Ishikawa (cell line): Measurements from ENCODE around the gene SERINC3.

ENCODE experiments used
- CEBPB ChIP-seq: IDR thresholded peaks from 2 replicates; pipeline ENCODE4 v1.6.1; 2012
- CREB1 ChIP-seq: IDR thresholded peaks from 2 replicates; pipeline ENCODE4 v1.6.1; 2012; ENCODE audit warnings: low read depth
- EGR1 ChIP-seq: IDR thresholded peaks from 2 replicates; pipeline ENCODE4 v1.6.1; 2012
- EP300 ChIP-seq: IDR thresholded peaks from 2 replicates; pipeline ENCODE4 v1.6.1; 2012; ENCODE audit warnings: borderline replicate concordance
- FOXM1 ChIP-seq: IDR thresholded peaks from 2 replicates; pipeline ENCODE4 v1.6.1; 2012; ENCODE audit warnings: low read depth, borderline replicate concordance
- MAX ChIP-seq: IDR thresholded peaks from 2 replicates; pipeline ENCODE4 v1.6.1; 2012
- NFIC ChIP-seq: IDR thresholded peaks from 2 replicates; pipeline ENCODE4 v1.6.1; 2012
- RAD21 ChIP-seq: IDR thresholded peaks from 2 replicates; pipeline ENCODE4 v1.6.1; 2012; ENCODE audit warnings: low read depth
- REST ChIP-seq: IDR thresholded peaks from 2 replicates; pipeline ENCODE4 v1.6.1; 2012; ENCODE audit warnings: low read depth, mild to moderate bottlenecking
- TAF1 ChIP-seq: IDR thresholded peaks from 2 replicates; pipeline ENCODE4 v1.6.1; 2012; ENCODE audit warnings: low read depth, mild to moderate bottlenecking
- TCF12 ChIP-seq: IDR thresholded peaks from 2 replicates; pipeline ENCODE4 v1.6.1; 2012; ENCODE audit warnings: low read depth
- TEAD4 ChIP-seq: IDR thresholded peaks from 2 replicates; pipeline ENCODE4 v1.6.1; 2012
- USF1 ChIP-seq: IDR thresholded peaks from 2 replicates; pipeline ENCODE4 v1.6.1; 2012
- YY1 ChIP-seq: IDR thresholded peaks from 2 replicates; pipeline ENCODE4 v1.6.1; 2012; ENCODE audit warnings: low read depth
- ZBTB7A ChIP-seq: IDR thresholded peaks from 2 replicates; pipeline ENCODE4 v1.6.1; 2012; ENCODE audit warnings: low read depth

Gene SERINC3

GRCh38 chr20:44465001-44465560, 56.8 kb downstream of the SERINC3 start:
- TF ChIP-seq NFIC (no peak), TAF1 (no peak), RAD21 (no peak), REST (no peak), TEAD4 (no peak), USF1 (no peak), CREB1 (no peak), TCF12 (no peak), EP300 (no peak), YY1 (no peak), FOXM1 (no peak)

- no peak for TF ChIP-seq FOXM1
Measured at GRCh38 chr20:44464514-44464913, 57.4 kb downstream of the SERINC3 start.

GRCh38 chr20:44463466-44463865, 58.4 kb downstream of the SERINC3 start:
- TF ChIP-seq CEBPB (no peak), YY1 (no peak), RAD21 (no peak), TCF12 (no peak), FOXM1 (no peak), USF1 (no peak), CREB1 (no peak), TAF1 (no peak), TEAD4 (no peak), EGR1 (no peak), ZBTB7A (no peak), MAX (no peak), NFIC (no peak), EP300 (no peak), REST (no peak)

GRCh38 chr20:44461803-44462174, 60.1 kb downstream of the SERINC3 start:
- no peak for TF ChIP-seq REST
- no peak for TF ChIP-seq FOXM1
- TF ChIP-seq RAD21: no peak
- TF ChIP-seq TEAD4: no peak
- TF ChIP-seq CREB1: no peak
- no peak for TF ChIP-seq USF1
- no peak for TF ChIP-seq EGR1
- TF ChIP-seq EP300: no peak
- TF ChIP-seq MAX: no peak
- no peak for TF ChIP-seq TAF1
- no peak for TF ChIP-seq TCF12
- no peak for TF ChIP-seq YY1
- no peak for TF ChIP-seq NFIC
- TF ChIP-seq CEBPB: no peak
- TF ChIP-seq ZBTB7A: no peak
